WTC11 (cell line): ENCODE measurements around the gene UNCX. TPM values are rescaled to one million over a fixed set of nuclear protein-coding genes. Genes with fewer than 3 reads are reported as not detected.
"Not testable (repeated sequence)": the region's sequence is repeated elsewhere in the genome, so short reads cannot be mapped to it uniquely, and the experiment has no call there.

Experiments used
- ATAC-seq: fragments of 200-7000 bp; cut with Tn5 transposase; 2 replicates; pipeline ENCODE4 v1.10.0; 2021; ENCODE audit warnings: mild to moderate bottlenecking, moderate library complexity
- CTCF ChIA-PET: fragments of 300-600 bp; sonication (Branson Sonifier 250); formaldehyde crosslinking; loops from one replicate; lab custom pipeline; 2021; ENCODE audit warnings: antibody characterized with exemption; lab: Charles Lee
- POLR2A ChIA-PET: fragments of 350-600 bp; sonication (Branson Sonifier 250); formaldehyde crosslinking; loops from one replicate; lab custom pipeline; 2021; ENCODE audit warnings: antibody characterized with exemption; lab: Charles Lee
- DNase-seq: peaks from one replicate; pipeline ENCODE4 v3.0.0; 2021; ENCODE audit warnings: low spot score
- H3K27ac Mint-ChIP-seq: 2 replicates; pipeline ENCODE4 v1.8.0; 2021; ENCODE audit warnings: mixed read lengths
- H3K27me3 Mint-ChIP-seq: 2 replicates; pipeline ENCODE4 v1.8.0; 2021; ENCODE audit warnings: low read depth, mild to moderate bottlenecking, moderate library complexity, mixed read lengths
- H3K36me3 Mint-ChIP-seq: 2 replicates; pipeline ENCODE4 v1.8.0; 2021; ENCODE audit warnings: mixed read lengths
- H3K4me1 Mint-ChIP-seq: 2 replicates; pipeline ENCODE4 v1.8.0; 2022; ENCODE audit warnings: mixed read lengths
- H3K4me3 Mint-ChIP-seq: 2 replicates; pipeline ENCODE4 v1.8.0; 2021; ENCODE audit warnings: mild to moderate bottlenecking, moderate library complexity, mixed read lengths
- H3K9me3 Mint-ChIP-seq: 2 replicates; pipeline ENCODE4 v1.8.0; 2021; ENCODE audit warnings: mixed read lengths
- CBFB ChIP-seq: sonication (generic); formaldehyde crosslinking; IDR thresholded peaks from 2 replicates; pipeline ENCODE4 v1.8.1; 2022; ENCODE audit warnings: mild to moderate bottlenecking, low read depth, missing genetic modification reagents
- E2F1 ChIP-seq: sonication (generic); formaldehyde crosslinking; IDR thresholded peaks from 2 replicates; pipeline ENCODE4 v1.8.0; 2022; ENCODE audit warnings: mild to moderate bottlenecking, missing genetic modification reagents
- FOXP1 ChIP-seq: sonication (generic); formaldehyde crosslinking; IDR thresholded peaks from 2 replicates; pipeline ENCODE4 v1.8.0; 2022; ENCODE audit warnings: missing genetic modification reagents, mild to moderate bottlenecking, moderate library complexity, borderline replicate concordance
- GABPB1 ChIP-seq: sonication (generic); formaldehyde crosslinking; IDR thresholded peaks from 2 replicates; pipeline ENCODE4 v1.8.1; 2023; ENCODE audit warnings: mild to moderate bottlenecking, missing genetic modification reagents
- GRHL2 ChIP-seq: fragments of 250-450 bp; sonication (Bioruptor Pico); IDR thresholded peaks from 2 replicates; pipeline ENCODE4 v1.8.0; 2022; ENCODE audit warnings: mild to moderate bottlenecking, moderate library complexity; ENCODE audit not compliant: insufficient replicate concordance, severe bottlenecking
- JUN ChIP-seq: sonication (generic); formaldehyde crosslinking; IDR thresholded peaks from 2 replicates; pipeline ENCODE4 v1.8.0; 2023; ENCODE audit warnings: mild to moderate bottlenecking, missing genetic modification reagents
- NFE2L1 ChIP-seq: sonication (generic); formaldehyde crosslinking; IDR thresholded peaks from 2 replicates; pipeline ENCODE4 v1.8.1; 2023; ENCODE audit warnings: missing genetic modification reagents
- NFYB ChIP-seq: sonication (generic); formaldehyde crosslinking; conservative IDR thresholded peaks from 2 replicates; pipeline ENCODE4 v1.8.0; 2022; ENCODE audit warnings: low read depth, missing genetic modification reagents
- NR1H2 ChIP-seq: sonication (generic); formaldehyde crosslinking; IDR thresholded peaks from 2 replicates; pipeline ENCODE4 v1.9.0; 2021; ENCODE audit warnings: mild to moderate bottlenecking, moderate library complexity, missing genetic modification reagents
- SMAD3 ChIP-seq: sonication (generic); formaldehyde crosslinking; IDR thresholded peaks from 2 replicates; pipeline ENCODE4 v1.8.0; 2022; ENCODE audit warnings: missing genetic modification reagents, mild to moderate bottlenecking, borderline replicate concordance
- TEAD4 ChIP-seq: sonication (generic); formaldehyde crosslinking; IDR thresholded peaks from 2 replicates; pipeline ENCODE4 v1.8.0; 2022; ENCODE audit warnings: mild to moderate bottlenecking, missing genetic modification reagents
- ZMAT4 ChIP-seq: fragments of 250-450 bp; sonication (Bioruptor Pico); IDR thresholded peaks from 2 replicates; pipeline ENCODE4 v1.9.0; 2021; ENCODE audit warnings: mild to moderate bottlenecking
- ZNF423 ChIP-seq: fragments of 250-450 bp; sonication (Bioruptor Pico); IDR thresholded peaks from 2 replicates; pipeline ENCODE4 v2.1.2; 2022; ENCODE audit warnings: mild to moderate bottlenecking, moderate library complexity
- ZNF532 ChIP-seq: fragments of 250-450 bp; sonication (Bioruptor Pico); IDR thresholded peaks from 2 replicates; pipeline ENCODE4 v1.9.0; 2021; ENCODE audit warnings: mild to moderate bottlenecking, borderline replicate concordance
- total RNA-seq: library from RNA; stranded (reverse); gene quantifications from 3 replicates; pipeline ENCODE4 v1.2.3, GENCODE V29; 2021
- TF ChIP-seq, protein P1 (sequence below): sonication (generic); formaldehyde crosslinking; IDR thresholded peaks from 2 replicates; pipeline ENCODE4 v1.8.1; 2023; ENCODE audit warnings: mild to moderate bottlenecking, missing genetic modification reagents
- TF ChIP-seq, protein P2 (sequence below): sonication (generic); formaldehyde crosslinking; IDR thresholded peaks from 2 replicates; pipeline ENCODE4 v1.8.1; 2022; ENCODE audit warnings: missing genetic modification reagents, borderline replicate concordance

UNCX gene
- total RNA-seq, 1 experiment from 2014 or later: not detected

GRCh38 chr7:1259621-1260243 lies 27.1 kb downstream of the UNCX start (continued):
- TF ChIP-seq, protein P1, sequence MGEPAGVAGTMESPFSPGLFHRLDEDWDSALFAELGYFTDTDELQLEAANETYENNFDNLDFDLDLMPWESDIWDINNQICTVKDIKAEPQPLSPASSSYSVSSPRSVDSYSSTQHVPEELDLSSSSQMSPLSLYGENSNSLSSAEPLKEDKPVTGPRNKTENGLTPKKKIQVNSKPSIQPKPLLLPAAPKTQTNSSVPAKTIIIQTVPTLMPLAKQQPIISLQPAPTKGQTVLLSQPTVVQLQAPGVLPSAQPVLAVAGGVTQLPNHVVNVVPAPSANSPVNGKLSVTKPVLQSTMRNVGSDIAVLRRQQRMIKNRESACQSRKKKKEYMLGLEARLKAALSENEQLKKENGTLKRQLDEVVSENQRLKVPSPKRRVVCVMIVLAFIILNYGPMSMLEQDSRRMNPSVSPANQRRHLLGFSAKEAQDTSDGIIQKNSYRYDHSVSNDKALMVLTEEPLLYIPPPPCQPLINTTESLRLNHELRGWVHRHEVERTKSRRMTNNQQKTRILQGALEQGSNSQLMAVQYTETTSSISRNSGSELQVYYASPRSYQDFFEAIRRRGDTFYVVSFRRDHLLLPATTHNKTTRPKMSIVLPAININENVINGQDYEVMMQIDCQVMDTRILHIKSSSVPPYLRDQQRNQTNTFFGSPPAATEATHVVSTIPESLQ: no peak
- TF ChIP-seq GRHL2 (CRISPR knock-in tag) (no peak), JUN (no peak)

DNA sequence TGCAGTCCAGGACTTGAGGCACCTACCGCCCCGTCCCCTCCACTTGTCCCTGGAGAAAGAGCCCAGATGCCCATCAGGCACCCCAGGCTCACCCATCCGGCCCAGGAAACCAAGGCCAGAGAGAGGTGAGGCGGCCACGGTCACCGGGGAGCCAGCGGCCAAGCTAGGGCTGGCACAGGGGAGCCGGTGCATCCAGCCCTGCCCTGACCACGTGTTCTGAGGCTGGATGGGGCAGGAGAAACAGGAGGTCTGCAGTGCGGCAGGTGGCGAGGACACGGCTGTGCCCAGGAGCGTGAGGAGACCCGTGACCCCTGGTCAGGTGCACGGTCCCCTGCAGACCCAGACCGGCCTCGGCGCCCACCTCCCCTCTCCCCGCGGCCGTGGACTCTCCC lies 27.6 kb downstream of the UNCX start:
- ChIA-PET CTCF (no interaction called here), POLR2A (no interaction called here)
- Mint-ChIP-seq H3K4me3 (no peak overlapping the region), H3K4me1 (no peaks in the 10 kb centered on the region), H3K36me3 (no peaks in the 10 kb centered on the region), H3K9me3 (no peaks in the 10 kb centered on the region), H3K27me3 (no peaks in the 10 kb centered on the region)
- TF ChIP-seq GRHL2 (CRISPR knock-in tag) (no peak), NFE2L1 (no peak), ZMAT4 (CRISPR knock-in tag) (no peak), SMAD3 (CRISPR knock-in tag) (no peak)
- TF ChIP-seq, protein P2, sequence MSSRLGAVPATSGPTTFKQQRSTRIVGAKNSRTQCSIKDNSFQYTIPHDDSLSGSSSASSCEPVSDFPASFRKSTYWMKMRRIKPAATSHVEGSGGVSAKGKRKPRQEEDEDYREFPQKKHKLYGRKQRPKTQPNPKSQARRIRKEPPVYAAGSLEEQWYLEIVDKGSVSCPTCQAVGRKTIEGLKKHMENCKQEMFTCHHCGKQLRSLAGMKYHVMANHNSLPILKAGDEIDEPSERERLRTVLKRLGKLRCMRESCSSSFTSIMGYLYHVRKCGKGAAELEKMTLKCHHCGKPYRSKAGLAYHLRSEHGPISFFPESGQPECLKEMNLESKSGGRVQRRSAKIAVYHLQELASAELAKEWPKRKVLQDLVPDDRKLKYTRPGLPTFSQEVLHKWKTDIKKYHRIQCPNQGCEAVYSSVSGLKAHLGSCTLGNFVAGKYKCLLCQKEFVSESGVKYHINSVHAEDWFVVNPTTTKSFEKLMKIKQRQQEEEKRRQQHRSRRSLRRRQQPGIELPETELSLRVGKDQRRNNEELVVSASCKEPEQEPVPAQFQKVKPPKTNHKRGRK (CRISPR knock-in tag): no peak
- TF ChIP-seq, protein P1: no peak
- TF ChIP-seq, all 79 proteins: peak for 0
- ATAC-seq (no peak), DNase-seq (no peak)
- no peak overlapping the region for H3K27ac Mint-ChIP-seq

DNA sequence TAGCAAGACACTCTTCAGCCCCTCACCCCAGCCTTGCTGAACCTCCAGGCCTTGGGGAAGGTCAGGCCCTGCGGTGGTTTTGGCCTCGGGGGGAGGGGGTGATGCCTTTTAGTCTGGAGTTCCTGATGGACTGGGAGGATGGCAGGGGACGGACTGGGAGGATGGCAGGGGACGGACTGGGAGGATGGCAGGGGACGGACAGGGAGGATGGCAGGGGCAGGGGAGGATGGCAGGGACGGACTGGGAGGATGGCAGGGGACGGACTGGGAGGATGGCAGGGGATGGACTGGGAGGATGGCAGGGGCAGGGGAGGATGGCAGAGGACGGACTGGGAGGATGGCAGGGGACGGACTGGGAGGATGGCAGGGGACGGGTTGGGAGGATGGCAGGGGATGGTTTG lies 28.4 kb downstream of the UNCX start:
- H3K36me3 Mint-ChIP-seq, DNase-seq, ATAC-seq, POLR2A ChIA-PET, H3K9me3 Mint-ChIP-seq, H3K4me1 Mint-ChIP-seq, CTCF ChIA-PET, H3K27ac Mint-ChIP-seq, H3K27me3 Mint-ChIP-seq, H3K4me3 Mint-ChIP-seq: not testable (repeated sequence)

- Mint-ChIP-seq H3K4me1 (no peaks in the 10 kb centered on the region), H3K9me3 (no peaks in the 10 kb centered on the region), H3K27me3 (no peaks in the 10 kb centered on the region), H3K4me3 (no peak overlapping the region), H3K27ac (no peak overlapping the region), H3K36me3 (no peaks in the 10 kb centered on the region)
- POLR2A ChIA-PET: no interaction called here
- no peak for DNase-seq
- ATAC-seq: no peak
- CTCF ChIA-PET: interaction anchor here (0.6 to 1.5 kb wide), 4 partner anchors 51 to 367 kb away, joined by 3 to 5 read pairs (median 4); no protein-coding TSS in a partner anchor
- TF ChIP-seq NFE2L1 (no peak), NR1H2 (CRISPR knock-in tag) (no peak), NFYB (no peak), CBFB (CRISPR knock-in tag) (no peak), E2F1 (CRISPR knock-in tag) (no peak), TEAD4 (CRISPR knock-in tag) (no peak), FOXP1 (CRISPR knock-in tag) (no peak), GABPB1 (CRISPR knock-in tag) (no peak), ZNF423 (CRISPR knock-in tag) (no peak), SMAD3 (CRISPR knock-in tag) (no peak), ZNF532 (CRISPR knock-in tag) (no peak)
Observed at GRCh38 chr7:1262441-1262840, 29.8 kb downstream of the UNCX start.
